H9 (cell line): ENCODE data around the gene RNF208. TPM values are rescaled to one million over a fixed set of nuclear protein-coding genes. Genes with fewer than 3 reads are reported as not detected.

Experiments used
- DNase-seq: peaks from one replicate; pipeline ENCODE4 v3.0.0-alpha.2; 2017
- H2AFZ ChIP-seq: one replicate; pipeline ENCODE4 v1.6.1; 2013; ENCODE audit warnings: mild to moderate bottlenecking, low read length, control low read depth, moderate library complexity
- H2AK5ac ChIP-seq: 2 replicates; pipeline ENCODE4 v1.6.1; 2013; ENCODE audit warnings: low read length, control low read depth, mixed read lengths; ENCODE audit not compliant: insufficient read length
- H2BK120ac ChIP-seq: one replicate; pipeline ENCODE4 v1.6.1; 2013; ENCODE audit warnings: low read depth, mild to moderate bottlenecking, low read length, control low read depth, inconsistent platforms; ENCODE audit not compliant: poor library complexity, severe bottlenecking
- H2BK12ac ChIP-seq: 2 replicates; pipeline ENCODE4 v1.6.1; 2013; ENCODE audit warnings: low read length, control low read depth, mixed read lengths, low read depth; ENCODE audit not compliant: insufficient read length
- H2BK15ac ChIP-seq: 2 replicates; pipeline ENCODE4 v1.6.1; 2013; ENCODE audit warnings: low read depth, low read length, control low read depth
- H2BK20ac ChIP-seq: one replicate; pipeline ENCODE4 v1.6.1; 2013; ENCODE audit warnings: low read depth, mild to moderate bottlenecking, low read length, control low read depth, inconsistent platforms; ENCODE audit not compliant: poor library complexity, severe bottlenecking
- H2BK5ac ChIP-seq: 2 replicates; pipeline ENCODE4 v1.6.1; 2013; ENCODE audit warnings: low read length, control low read depth, mixed read lengths; ENCODE audit not compliant: insufficient read length
- H3K14ac ChIP-seq: 2 replicates; pipeline ENCODE4 v1.6.1; 2013; ENCODE audit warnings: low read length, control low read depth; ENCODE audit not compliant: insufficient read depth
- H3K18ac ChIP-seq: 2 replicates; pipeline ENCODE4 v1.6.1; 2013; ENCODE audit warnings: low read depth, mild to moderate bottlenecking, mixed read lengths, low read length, control low read depth; ENCODE audit not compliant: insufficient read length
- H3K23ac ChIP-seq: 2 replicates; pipeline ENCODE4 v1.6.1; 2013; ENCODE audit warnings: low read length, control low read depth, mixed read lengths, low read depth; ENCODE audit not compliant: insufficient read length
- H3K23me2 ChIP-seq: 2 replicates; pipeline ENCODE4 v1.6.1; 2013; ENCODE audit warnings: low read depth, mild to moderate bottlenecking, mixed read lengths, low read length, control low read depth; ENCODE audit not compliant: insufficient read length, poor library complexity, severe bottlenecking
- H3K27ac ChIP-seq: 2 replicates; pipeline ENCODE4 v1.5.1; 2013; ENCODE audit warnings: low read length, control low read depth, mixed read lengths, low read depth; ENCODE audit not compliant: insufficient read length
- H3K27me3 ChIP-seq: 2 replicates; pipeline ENCODE4 v1.6.1; 2013; ENCODE audit warnings: low read length, control low read depth, inconsistent platforms; ENCODE audit not compliant: insufficient read depth
- H3K4ac ChIP-seq: 2 replicates; pipeline ENCODE4 v1.6.1; 2013; ENCODE audit warnings: low read depth, mild to moderate bottlenecking, control low read depth, inconsistent platforms, low read length, moderate library complexity
- H3K4me1 ChIP-seq: 2 replicates; pipeline ENCODE4 v1.6.1; 2013; ENCODE audit warnings: low read length, control low read depth, inconsistent platforms; ENCODE audit not compliant: insufficient read depth
- H3K4me2 ChIP-seq: 2 replicates; pipeline ENCODE4 v1.6.1; 2013; ENCODE audit warnings: low read length, control low read depth, mixed read lengths; ENCODE audit not compliant: insufficient read length, insufficient read depth
- H3K56ac ChIP-seq: 2 replicates; pipeline ENCODE4 v1.6.1; 2013; ENCODE audit warnings: low read depth, mild to moderate bottlenecking, mixed read lengths, low read length, control low read depth; ENCODE audit not compliant: insufficient read length
- H3K79me1 ChIP-seq: 2 replicates; pipeline ENCODE4 v1.6.1; 2013; ENCODE audit warnings: low read depth, mild to moderate bottlenecking, moderate library complexity, low read length, control low read depth, inconsistent platforms; ENCODE audit not compliant: insufficient read depth, poor library complexity, severe bottlenecking
- H3K79me2 ChIP-seq: 2 replicates; pipeline ENCODE4 v1.6.1; 2013; ENCODE audit warnings: low read length, control low read depth, inconsistent platforms; ENCODE audit not compliant: insufficient read depth
- H3K9ac ChIP-seq: 2 replicates; pipeline ENCODE4 v1.6.1; 2013; ENCODE audit warnings: low read length, control low read depth, mixed read lengths; ENCODE audit not compliant: insufficient read length; ENCODE audit errors: extremely low read depth
- H3K9me3 ChIP-seq: one replicate; pipeline ENCODE4 v1.6.1; 2013; ENCODE audit warnings: low read depth, low read length, inconsistent platforms; ENCODE audit not compliant: control insufficient read depth
- H3T11ph ChIP-seq: one replicate; pipeline ENCODE4 v1.6.1; 2013; ENCODE audit warnings: mild to moderate bottlenecking, low read length, control low read depth, inconsistent platforms
- H4K20me1 ChIP-seq: one replicate; pipeline ENCODE4 v1.6.1; 2013; ENCODE audit not compliant: control insufficient read depth, insufficient read length, insufficient read depth
- H4K5ac ChIP-seq: 2 replicates; pipeline ENCODE4 v1.6.1; 2013; ENCODE audit warnings: low read depth, mild to moderate bottlenecking, mixed read lengths, low read length, control low read depth; ENCODE audit not compliant: insufficient read length
- H4K8ac ChIP-seq: replicated peaks from 2 replicates; pipeline ENCODE4 v1.6.1; 2013; ENCODE audit warnings: low read length, control low read depth, mixed read lengths, low read depth; ENCODE audit not compliant: insufficient read length
- H4K91ac ChIP-seq: 2 replicates; pipeline ENCODE4 v1.6.1; 2013; ENCODE audit warnings: low read depth, mild to moderate bottlenecking, moderate library complexity, mixed read lengths, low read length, control low read depth; ENCODE audit not compliant: insufficient read length
- H3K27ac Mint-ChIP-seq, 3 experiments: 2 replicates in 2 of 3; 3 replicates in 1 of 3; pipeline ENCODE4 v1.8.0; 2020 to 2021; ENCODE audit warnings: mixed read lengths in 3 of 3, mild to moderate bottlenecking in 1 of 3, moderate library complexity in 1 of 3
- H3K27me3 Mint-ChIP-seq: 2 replicates; pipeline ENCODE4 v1.8.0; 2021; ENCODE audit warnings: low read depth, mild to moderate bottlenecking, moderate library complexity, mixed read lengths
- H3K36me3 Mint-ChIP-seq, 3 experiments: 2 replicates in 2 of 3; 3 replicates in 1 of 3; pipeline ENCODE4 v1.8.0; 2020 to 2021; ENCODE audit warnings: low read depth in 3 of 3, mixed read lengths in 3 of 3; ENCODE audit not compliant: insufficient read depth in 1 of 3
- H3K4me1 Mint-ChIP-seq, 2 experiments: 2 replicates each; pipeline ENCODE4 v1.8.0; 2020; ENCODE audit warnings: mixed read lengths in 2 of 2
- H3K4me3 Mint-ChIP-seq, 2 experiments: 2 replicates in 1 of 2; 3 replicates in 1 of 2; pipeline ENCODE4 v1.8.0; 2020 to 2021; ENCODE audit warnings: mild to moderate bottlenecking in 2 of 2, mixed read lengths in 2 of 2, moderate library complexity in 1 of 2
- H3K9me3 Mint-ChIP-seq, 2 experiments: 2 replicates in 1 of 2; 3 replicates in 1 of 2; pipeline ENCODE4 v1.8.0; 2020; ENCODE audit warnings: mild to moderate bottlenecking in 2 of 2, mixed read lengths in 2 of 2, moderate library complexity in 1 of 2
- WGBS: extraction: QIAGEN DNeasy Blood & Tissue Kit; methylation state at CpG from one replicate; pipeline ENCODE4 v1.1.7; 2013; ENCODE audit warnings: missing lambda C conversion rate, low lambda C conversion rate, mixed read lengths; ENCODE audit not compliant: insufficient read length; ENCODE audit errors: extremely low coverage; 5-methylcytosine and 5-hydroxymethylcytosine counted together
- total RNA-seq: library from RNA; stranded (reverse); gene quantifications from 2 replicates; pipeline ENCODE4 v1.2.1, GENCODE V29; 2021
- TF ChIP-seq, protein P1 (sequence below): fragments of 200-600 bp; sonication (generic); conservative IDR thresholded peaks from 3 replicates; pipeline ENCODE4 v1.8.0; 2021; ENCODE audit warnings: antibody characterized with exemption, mild to moderate bottlenecking

RNF208 gene
- total RNA-seq, 1 experiment from 2014 or later: 7.7 TPM

DNA sequence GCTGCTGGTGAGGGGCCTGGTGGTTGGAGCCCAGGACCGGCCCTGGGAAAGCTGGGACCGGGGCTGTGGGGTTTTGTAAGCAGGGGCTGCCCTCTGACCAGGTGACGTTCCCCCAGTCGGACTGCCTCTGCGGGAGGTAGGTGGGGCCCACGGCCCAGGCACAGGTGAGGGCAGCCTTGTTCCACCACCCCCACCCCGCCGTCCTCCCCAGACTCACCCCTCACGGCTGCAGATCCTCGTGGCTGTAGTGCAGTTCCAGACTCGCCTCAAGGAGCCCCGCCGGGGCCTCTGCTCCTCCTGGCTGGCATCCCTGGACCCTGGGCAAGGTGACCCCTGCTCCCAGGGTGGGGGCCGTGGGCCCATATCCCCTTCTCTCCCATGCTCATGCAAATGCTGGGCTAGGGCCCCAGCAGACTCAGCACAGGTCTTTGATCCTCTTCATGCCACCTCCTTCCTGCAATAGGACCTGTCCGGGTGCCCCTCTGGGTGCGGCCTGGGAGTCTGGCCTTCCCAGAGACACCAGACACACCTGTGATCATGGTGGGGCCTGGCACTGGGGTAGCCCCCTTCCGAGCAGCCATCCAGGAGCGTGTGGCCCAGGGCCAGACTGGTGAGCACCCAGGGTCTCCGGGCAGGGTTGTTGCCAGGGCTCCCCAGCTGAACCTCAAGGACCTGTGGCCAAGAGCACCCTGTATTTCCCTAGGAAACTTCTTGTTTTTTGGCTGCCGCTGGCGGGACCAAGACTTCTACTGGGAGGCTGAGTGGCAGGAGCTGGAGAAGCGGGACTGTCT is 6.6 kb downstream of the RNF208 start:
- Histone ChIP-seq H3K27ac (no peak overlapping the region), H3K9ac (no peak overlapping the region), H2AK5ac (no peak overlapping the region), H3K23me2 (no peaks in the 10 kb centered on the region), H3K23ac (no peak overlapping the region), H2BK12ac (no peak overlapping the region), H2AFZ (no peak overlapping the region), H3K4me2 (no peak overlapping the region), H3K14ac (no peak overlapping the region), H3K79me2 (no peaks in the 10 kb centered on the region), H3K79me1 (no peaks in the 10 kb centered on the region), H3K56ac (no peak overlapping the region), H4K5ac (no peak overlapping the region), H2BK15ac (no peak overlapping the region), H3T11ph (no peak overlapping the region), H2BK20ac (no peak overlapping the region), H3K4me1 (no peaks in the 10 kb centered on the region; the same call in 1 of the 2 replicates), H3K4ac (no peak overlapping the region), H2BK5ac (no peak overlapping the region), H3K9me3 (no peaks in the 10 kb centered on the region), H4K8ac (no peak overlapping the region), H2BK120ac (no peak overlapping the region), H3K18ac (no peak overlapping the region), H4K20me1 (no peaks in the 10 kb centered on the region), H3K27me3 (no peaks in the 10 kb centered on the region), H4K91ac (no peak overlapping the region)
- Mint-ChIP-seq H3K9me3 (no peaks in the 10 kb centered on the region), H3K27ac (no peak overlapping the region), H3K4me1 (peaks cover 4 to 5% of the 10 kb centered on the region in 2 experiments), H3K27me3 (no peaks in the 10 kb centered on the region), H3K36me3 (peaks cover 3 to 23% (median 10%) of the 10 kb centered on the region in 3 experiments; a peak in 5 of 7 replicates), H3K4me3 (no peak overlapping the region)
- DNase-seq: no peak
- WGBS: no CpG with 5 or more reads among the region's 22 CpGs
- TF ChIP-seq, protein P1, sequence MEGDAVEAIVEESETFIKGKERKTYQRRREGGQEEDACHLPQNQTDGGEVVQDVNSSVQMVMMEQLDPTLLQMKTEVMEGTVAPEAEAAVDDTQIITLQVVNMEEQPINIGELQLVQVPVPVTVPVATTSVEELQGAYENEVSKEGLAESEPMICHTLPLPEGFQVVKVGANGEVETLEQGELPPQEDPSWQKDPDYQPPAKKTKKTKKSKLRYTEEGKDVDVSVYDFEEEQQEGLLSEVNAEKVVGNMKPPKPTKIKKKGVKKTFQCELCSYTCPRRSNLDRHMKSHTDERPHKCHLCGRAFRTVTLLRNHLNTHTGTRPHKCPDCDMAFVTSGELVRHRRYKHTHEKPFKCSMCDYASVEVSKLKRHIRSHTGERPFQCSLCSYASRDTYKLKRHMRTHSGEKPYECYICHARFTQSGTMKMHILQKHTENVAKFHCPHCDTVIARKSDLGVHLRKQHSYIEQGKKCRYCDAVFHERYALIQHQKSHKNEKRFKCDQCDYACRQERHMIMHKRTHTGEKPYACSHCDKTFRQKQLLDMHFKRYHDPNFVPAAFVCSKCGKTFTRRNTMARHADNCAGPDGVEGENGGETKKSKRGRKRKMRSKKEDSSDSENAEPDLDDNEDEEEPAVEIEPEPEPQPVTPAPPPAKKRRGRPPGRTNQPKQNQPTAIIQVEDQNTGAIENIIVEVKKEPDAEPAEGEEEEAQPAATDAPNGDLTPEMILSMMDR: no peak
